SK-N-SH (cell line): ENCODE data around the gene AP3S1.

ENCODE experiments used
- NRF1 ChIP-seq: IDR thresholded peaks from 2 replicates; pipeline ENCODE4 v1.6.1; 2012; ENCODE audit warnings: low read depth, mild to moderate bottlenecking, low read length
- RAD21 ChIP-seq: IDR thresholded peaks from 2 replicates; pipeline ENCODE4 v1.6.1; 2012; ENCODE audit warnings: mild to moderate bottlenecking, low read length
- TF ChIP-seq, protein P1 (sequence below): IDR thresholded peaks from 2 replicates; pipeline ENCODE4 v1.4.0; 2012; ENCODE audit warnings: low read depth
- TF ChIP-seq, protein P2 (sequence below): fragments of 200-600 bp; sonication (generic); IDR thresholded peaks from 2 replicates; pipeline ENCODE4 v1.6.1; 2017; ENCODE audit warnings: antibody characterized with exemption, mild to moderate bottlenecking, moderate library complexity

DNA sequence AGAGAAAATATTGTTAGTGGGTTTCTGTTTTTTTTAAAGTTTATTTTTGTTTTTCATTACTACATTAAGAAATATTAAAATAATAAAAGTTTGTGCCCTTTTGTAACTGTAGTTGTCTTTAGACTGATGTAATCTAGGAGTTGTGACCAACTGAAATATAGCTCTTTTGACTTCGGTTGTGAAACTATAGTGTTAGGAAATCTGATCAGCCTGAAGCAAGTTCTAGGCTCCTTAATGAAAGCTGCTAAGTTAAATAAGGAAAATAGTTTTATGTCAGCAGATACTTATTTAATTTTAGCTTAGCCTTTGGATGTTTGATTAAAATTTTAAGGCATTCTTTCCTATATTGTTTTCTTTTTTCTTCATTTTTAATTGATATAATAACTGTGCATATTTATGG is 14.2 kb downstream of the AP3S1 start:
- TF ChIP-seq, protein P1, sequence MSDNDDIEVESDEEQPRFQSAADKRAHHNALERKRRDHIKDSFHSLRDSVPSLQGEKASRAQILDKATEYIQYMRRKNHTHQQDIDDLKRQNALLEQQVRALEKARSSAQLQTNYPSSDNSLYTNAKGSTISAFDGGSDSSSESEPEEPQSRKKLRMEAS, result no peak
- TF ChIP-seq, protein P2, sequence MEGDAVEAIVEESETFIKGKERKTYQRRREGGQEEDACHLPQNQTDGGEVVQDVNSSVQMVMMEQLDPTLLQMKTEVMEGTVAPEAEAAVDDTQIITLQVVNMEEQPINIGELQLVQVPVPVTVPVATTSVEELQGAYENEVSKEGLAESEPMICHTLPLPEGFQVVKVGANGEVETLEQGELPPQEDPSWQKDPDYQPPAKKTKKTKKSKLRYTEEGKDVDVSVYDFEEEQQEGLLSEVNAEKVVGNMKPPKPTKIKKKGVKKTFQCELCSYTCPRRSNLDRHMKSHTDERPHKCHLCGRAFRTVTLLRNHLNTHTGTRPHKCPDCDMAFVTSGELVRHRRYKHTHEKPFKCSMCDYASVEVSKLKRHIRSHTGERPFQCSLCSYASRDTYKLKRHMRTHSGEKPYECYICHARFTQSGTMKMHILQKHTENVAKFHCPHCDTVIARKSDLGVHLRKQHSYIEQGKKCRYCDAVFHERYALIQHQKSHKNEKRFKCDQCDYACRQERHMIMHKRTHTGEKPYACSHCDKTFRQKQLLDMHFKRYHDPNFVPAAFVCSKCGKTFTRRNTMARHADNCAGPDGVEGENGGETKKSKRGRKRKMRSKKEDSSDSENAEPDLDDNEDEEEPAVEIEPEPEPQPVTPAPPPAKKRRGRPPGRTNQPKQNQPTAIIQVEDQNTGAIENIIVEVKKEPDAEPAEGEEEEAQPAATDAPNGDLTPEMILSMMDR, result no peak
- TF ChIP-seq NRF1, result no peak
- no peak for TF ChIP-seq RAD21
